Gastroesophageal sphincter (tissue), 3 donors: ENCODE data around the gene GRM4.

Source experiments
- EP300 ChIP-seq: sonication (generic); formaldehyde crosslinking; IDR thresholded peaks from one replicate; pipeline ENCODE4 v1.6.1; 2017; ENCODE audit warnings: antibody characterized with exemption, mild to moderate bottlenecking
- POLR2A ChIP-seq, 2 donors: fragments of 450-650 bp; IDR thresholded peaks; one replicate each; pipeline ENCODE4 v1.6.1; 2017; ENCODE audit warnings: antibody characterized with exemption in 2 of 2, mild to moderate bottlenecking in 2 of 2, moderate library complexity in 1 of 2
- POLR2AphosphoS5 ChIP-seq: sonication (generic); formaldehyde crosslinking; IDR thresholded peaks from one replicate; pipeline ENCODE4 v1.6.1; 2017; ENCODE audit warnings: antibody characterized with exemption
- TF ChIP-seq, protein P1 (sequence below), 4 experiments: fragments of 200-600 bp in 2 of 4; fragments of 450-650 bp in 2 of 4; sonication (generic) in 1 of 4; IDR thresholded peaks; one replicate each; pipeline ENCODE4 v1.5.1; 2017 to 2019; ENCODE audit warnings: antibody characterized with exemption in 4 of 4, mild to moderate bottlenecking in 2 of 4, moderate library complexity in 2 of 4

- TF ChIP-seq, protein P1, sequence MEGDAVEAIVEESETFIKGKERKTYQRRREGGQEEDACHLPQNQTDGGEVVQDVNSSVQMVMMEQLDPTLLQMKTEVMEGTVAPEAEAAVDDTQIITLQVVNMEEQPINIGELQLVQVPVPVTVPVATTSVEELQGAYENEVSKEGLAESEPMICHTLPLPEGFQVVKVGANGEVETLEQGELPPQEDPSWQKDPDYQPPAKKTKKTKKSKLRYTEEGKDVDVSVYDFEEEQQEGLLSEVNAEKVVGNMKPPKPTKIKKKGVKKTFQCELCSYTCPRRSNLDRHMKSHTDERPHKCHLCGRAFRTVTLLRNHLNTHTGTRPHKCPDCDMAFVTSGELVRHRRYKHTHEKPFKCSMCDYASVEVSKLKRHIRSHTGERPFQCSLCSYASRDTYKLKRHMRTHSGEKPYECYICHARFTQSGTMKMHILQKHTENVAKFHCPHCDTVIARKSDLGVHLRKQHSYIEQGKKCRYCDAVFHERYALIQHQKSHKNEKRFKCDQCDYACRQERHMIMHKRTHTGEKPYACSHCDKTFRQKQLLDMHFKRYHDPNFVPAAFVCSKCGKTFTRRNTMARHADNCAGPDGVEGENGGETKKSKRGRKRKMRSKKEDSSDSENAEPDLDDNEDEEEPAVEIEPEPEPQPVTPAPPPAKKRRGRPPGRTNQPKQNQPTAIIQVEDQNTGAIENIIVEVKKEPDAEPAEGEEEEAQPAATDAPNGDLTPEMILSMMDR (IDR thresholded peaks at IDR 0.05) = no peak
- no peak for TF ChIP-seq POLR2A (IDR thresholded peaks at IDR 0.05)
- TF ChIP-seq POLR2AphosphoS5 = no peak
- no peak for TF ChIP-seq EP300
Observed at GRCh38 chr6:34138191-34138590, 7.7 kb downstream of the GRM4 start.
